Measurements from ENCODE around the gene SF3B4.
"Not testable (repeated sequence)": the region's sequence is repeated elsewhere in the genome, so short reads cannot be mapped to it uniquely, and the experiment has no call there.

SF3B4 gene

DNA sequence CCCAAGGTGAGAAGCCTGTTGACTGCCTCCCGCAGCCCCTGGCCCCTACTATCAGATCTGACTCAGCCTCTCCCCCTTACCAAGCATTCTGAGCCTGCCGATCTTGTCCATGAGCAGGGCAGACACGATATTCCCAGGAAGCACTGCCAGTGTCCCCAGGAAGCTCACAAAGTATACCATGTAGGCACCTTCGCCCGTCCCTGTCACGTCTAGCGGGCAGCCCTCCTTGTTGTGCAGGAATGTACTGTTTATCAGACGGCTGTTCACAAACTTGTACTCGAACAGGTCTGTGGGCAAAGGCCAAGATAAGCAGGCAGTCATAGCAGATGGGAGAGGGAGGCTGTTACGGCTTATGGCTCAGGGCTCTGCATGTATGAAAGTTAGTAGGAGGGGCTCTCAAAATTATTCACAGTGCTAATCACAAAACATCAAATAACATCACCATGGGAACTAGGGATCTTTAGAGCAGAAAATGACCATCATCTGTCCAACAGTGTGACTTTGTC lies 21.0 kb downstream of the SF3B4 start:
- in situ Hi-C loops (cut with HindIII; ENCODE audit: low pct_ligation_motif_present, low pct_unique_long_range_greater_than_20kb, low sequenced_read_pairs), result no loop called here
- DNase-seq, result no peak

- no peak for DNase-seq
- in situ Hi-C loops (cut with HindIII; ENCODE audit: low pct_ligation_motif_present, low pct_unique_long_range_greater_than_20kb, low sequenced_read_pairs), result no loop called here
Measured at GRCh38 chr1:149903836-149904491, 23.6 kb downstream of the SF3B4 start.

DNA sequence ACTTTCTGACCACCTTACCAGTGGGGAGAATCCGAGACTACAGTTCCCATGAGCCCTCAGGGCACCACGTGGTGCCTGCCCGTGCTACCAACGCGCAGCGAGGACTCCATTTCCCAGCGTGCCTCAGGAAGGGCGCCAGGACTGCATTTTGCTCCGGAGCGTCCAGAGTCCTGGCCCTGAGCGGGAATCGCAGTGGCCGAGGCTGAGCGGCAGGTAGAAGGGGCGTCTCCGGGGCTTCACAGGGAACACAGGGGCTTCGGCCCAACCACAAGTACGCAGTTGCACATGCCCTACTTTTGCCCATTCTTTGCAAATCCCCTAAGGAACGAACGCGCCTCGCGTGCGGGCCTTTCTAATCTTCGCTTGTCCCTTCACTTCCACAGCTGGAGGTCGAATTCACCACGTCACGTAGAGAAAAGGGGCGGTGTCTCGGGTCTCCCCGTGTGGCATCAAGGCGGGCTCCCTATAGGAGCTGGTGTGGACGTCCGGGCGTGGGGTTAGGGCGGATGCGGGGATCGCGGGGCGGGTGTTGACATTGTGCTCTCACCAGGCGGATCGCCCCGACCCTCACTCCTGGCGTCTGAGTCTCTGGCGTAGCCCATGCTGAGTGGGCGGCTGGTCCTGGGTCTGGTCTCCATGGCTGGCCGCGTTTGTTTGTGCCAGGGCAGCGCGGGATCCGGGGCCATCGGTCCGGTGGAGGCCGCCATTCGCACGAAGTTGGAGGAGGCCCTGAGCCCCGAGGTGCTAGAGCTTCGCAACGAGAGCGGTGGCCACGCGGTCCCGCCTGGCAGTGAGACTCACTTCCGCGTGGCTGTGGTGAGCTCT lies 27.9 kb downstream of the SF3B4 start, which contains the start of gene BOLA1:
BOLA1 (plus strand) TSS at position 109 of the 825 bp plus-strand sequence; CDS start at position 601, 492 bp downstream.
- peak; percentile 96 for DNase-seq

GRCh38 chr1:149896575-149896974 lies 31.0 kb downstream of the SF3B4 start:
- DNase-seq, result no peak
- in situ Hi-C loops (cut with HindIII; ENCODE audit: low pct_ligation_motif_present, low pct_unique_long_range_greater_than_20kb, low sequenced_read_pairs), result no loop called here

More for the DNA sequence above, 27.9 kb downstream of the SF3B4 start, which contains the start of gene BOLA1:
- in situ Hi-C loops (cut with HindIII; ENCODE audit: low pct_ligation_motif_present, low pct_unique_long_range_greater_than_20kb, low sequenced_read_pairs), result no loop called here

- in situ Hi-C loops (cut with HindIII; ENCODE audit: low pct_ligation_motif_present, low pct_unique_long_range_greater_than_20kb, low sequenced_read_pairs), result no loop called here
- DNase-seq, result peak; percentile 32
Measured at GRCh38 chr1:149888999-149889289, 38.7 kb downstream of the SF3B4 start.

GRCh38 chr1:149888247-149888998 lies 39.2 kb downstream of the SF3B4 start:
- in situ Hi-C loops (cut with HindIII; ENCODE audit: low pct_ligation_motif_present, low pct_unique_long_range_greater_than_20kb, low sequenced_read_pairs), result no loop called here
- DNase-seq, result peak; percentile 94

GRCh38 chr1:149887456-149888246 lies 40.0 kb downstream of the SF3B4 start:
- in situ Hi-C loops (cut with HindIII; ENCODE audit: low pct_ligation_motif_present, low pct_unique_long_range_greater_than_20kb, low sequenced_read_pairs), result no loop called here
- peak; percentile 99 for DNase-seq

DNA sequence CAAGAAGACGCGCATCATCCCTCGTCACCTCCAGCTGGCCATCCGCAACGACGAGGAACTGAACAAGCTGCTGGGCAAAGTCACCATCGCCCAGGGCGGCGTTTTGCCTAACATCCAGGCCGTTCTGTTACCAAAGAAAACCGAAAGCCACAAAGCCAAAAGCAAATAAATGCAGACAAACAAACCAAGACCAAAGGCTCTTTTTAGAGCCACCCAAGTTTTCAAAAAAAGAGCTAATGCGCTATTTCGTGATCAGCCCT lies 40.5 kb downstream of the SF3B4 start:
- in situ Hi-C loops (cut with HindIII; ENCODE audit: low pct_ligation_motif_present, low pct_unique_long_range_greater_than_20kb, low sequenced_read_pairs), result not testable (repeated sequence)

GRCh38 chr1:149886396-149887195 lies 41.0 kb downstream of the SF3B4 start:
- in situ Hi-C loops (cut with HindIII; ENCODE audit: low pct_ligation_motif_present, low pct_unique_long_range_greater_than_20kb, low sequenced_read_pairs), result no loop called here
- peak; percentile 100 for DNase-seq

More for the DNA sequence above, 40.5 kb downstream of the SF3B4 start:
- DNase-seq, result not testable (repeated sequence)

DNA sequence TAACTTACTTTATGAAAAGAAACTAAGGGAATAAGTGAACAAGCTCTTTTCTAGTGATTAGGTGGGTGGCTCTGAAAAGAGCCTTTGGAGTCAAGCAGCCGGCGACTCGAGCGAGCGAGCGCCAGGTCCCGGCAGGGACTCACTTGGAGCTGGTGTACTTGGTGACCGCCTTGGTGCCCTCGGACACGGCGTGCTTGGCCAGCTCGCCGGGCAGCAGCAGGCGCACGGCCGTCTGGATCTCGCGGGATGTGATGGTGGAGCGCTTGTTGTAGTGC lies 41.5 kb downstream of the SF3B4 start:
- peak; percentile 24 for DNase-seq
- in situ Hi-C loops (cut with HindIII; ENCODE audit: low pct_ligation_motif_present, low pct_unique_long_range_greater_than_20kb, low sequenced_read_pairs), result not testable (repeated sequence)

DNA sequence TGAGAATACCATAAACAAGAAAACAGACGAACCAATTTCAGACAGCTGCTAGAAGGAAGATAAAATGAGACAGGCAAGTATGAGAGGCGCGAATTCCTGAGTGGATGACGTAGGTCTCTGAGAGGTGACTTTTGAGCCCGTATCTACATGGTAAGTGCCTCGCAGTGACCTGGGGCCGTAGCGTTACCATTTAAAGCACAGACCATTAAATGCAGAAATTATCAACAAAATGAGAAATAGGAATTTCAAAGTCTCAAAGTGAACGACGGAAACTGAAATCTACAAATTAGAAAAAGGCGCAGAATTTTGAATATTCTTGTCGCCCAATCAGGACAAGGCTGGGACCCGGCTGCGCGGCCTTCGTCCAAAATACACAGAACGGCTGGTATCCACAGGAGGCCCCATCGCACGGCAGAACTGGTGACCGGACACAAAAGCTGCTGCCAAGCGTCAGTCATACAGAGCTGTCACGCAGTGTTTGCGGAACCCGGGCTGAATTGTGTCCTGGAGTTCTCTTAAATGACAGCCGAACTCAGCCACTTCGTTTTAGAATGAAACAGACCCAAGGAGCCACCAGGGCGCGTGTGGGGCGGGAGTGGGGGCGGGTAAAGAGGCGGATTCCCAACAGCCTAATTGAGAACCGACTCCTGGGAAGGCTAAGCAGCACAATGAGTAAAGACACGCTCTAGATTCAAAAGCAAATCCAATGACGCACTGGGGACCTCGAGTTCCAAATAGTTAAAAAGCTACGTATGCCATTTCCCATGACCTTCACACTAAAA lies 42.1 kb downstream of the SF3B4 start:
- in situ Hi-C loops (cut with HindIII; ENCODE audit: low pct_ligation_motif_present, low pct_unique_long_range_greater_than_20kb, low sequenced_read_pairs), result no loop called here
- peak; percentile 81 for DNase-seq

DNA sequence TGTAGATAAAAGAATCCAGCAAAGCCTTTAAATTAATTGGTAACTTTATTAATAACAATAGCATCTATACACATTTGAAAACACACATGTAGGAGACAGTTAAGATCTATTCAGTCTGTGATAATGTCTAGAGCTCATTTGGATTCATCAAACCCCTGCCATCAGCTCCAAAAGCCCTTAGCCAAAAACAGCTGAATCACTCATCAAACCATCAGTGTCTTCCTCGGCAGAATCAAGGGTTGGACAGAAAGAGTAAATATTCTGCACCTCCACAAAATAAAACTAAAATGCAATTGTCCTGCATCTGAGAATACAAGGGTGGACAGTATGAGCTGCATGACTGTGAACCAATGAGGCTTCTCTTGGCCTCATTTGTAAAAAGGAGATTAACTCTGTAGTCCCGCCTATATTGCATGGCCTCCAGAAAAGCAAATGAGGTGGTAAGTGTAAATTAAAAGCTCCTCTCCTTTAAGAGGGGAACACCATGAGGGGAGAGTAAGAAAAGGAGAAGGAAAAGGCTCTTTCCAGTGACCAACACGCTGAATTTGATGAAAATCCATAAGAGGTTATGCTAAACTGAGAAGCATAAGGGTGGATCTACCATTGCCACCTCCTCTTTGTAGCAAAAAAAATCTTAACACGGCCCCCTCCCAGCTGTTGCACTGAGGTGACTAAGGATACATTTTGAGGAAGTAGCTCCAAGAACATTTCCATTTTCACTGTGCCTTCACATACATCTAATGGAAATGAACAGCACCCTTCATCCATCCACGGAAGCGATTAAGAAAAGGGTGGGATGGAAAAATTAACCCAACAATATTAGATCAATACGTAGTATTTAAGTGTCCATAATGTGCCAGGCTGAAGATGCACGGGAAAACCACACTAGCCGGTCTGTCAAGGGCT lies 42.9 kb downstream of the SF3B4 start:
- in situ Hi-C loops (cut with HindIII; ENCODE audit: low pct_ligation_motif_present, low pct_unique_long_range_greater_than_20kb, low sequenced_read_pairs), result no loop called here

DNA sequence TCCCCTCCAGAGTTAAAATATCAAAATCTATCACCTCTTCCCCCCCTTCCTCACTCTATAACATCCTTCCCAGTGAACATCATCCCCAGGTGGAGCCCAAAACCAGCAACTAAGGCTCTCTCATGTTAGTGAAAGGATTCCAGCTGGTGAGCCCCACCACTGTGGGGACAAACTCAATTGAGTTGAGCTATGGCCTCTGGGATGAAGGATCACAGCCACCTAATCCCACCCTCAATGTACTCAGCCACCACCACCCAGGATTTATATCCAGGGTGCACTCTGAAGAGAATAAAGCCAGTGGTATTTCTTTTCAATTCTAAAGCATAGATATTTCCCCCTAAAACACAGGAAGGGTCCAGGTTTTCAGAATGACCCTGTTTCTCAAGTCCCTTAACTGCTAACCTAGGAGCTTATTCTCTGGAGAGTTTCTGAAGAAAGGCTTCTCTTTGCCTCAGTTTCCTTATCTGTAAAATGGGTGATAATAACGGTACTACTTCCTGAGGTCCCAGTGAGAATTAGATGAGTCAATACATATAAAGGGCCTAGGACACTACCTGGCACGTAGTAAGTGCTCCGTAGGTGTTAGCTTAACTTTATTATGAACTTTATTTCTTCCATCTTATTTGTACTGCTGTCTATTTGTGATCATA lies 43.9 kb downstream of the SF3B4 start:
- in situ Hi-C loops (cut with HindIII; ENCODE audit: low pct_ligation_motif_present, low pct_unique_long_range_greater_than_20kb, low sequenced_read_pairs), result no loop called here
- DNase-seq, result no peak

More for the DNA sequence above, 42.9 kb downstream of the SF3B4 start:
- DNase-seq, result peak; percentile 50

- in situ Hi-C loops (cut with HindIII; ENCODE audit: low pct_ligation_motif_present, low pct_unique_long_range_greater_than_20kb, low sequenced_read_pairs), result no loop called here
- no peak for DNase-seq
Measured at GRCh38 chr1:149881876-149882275, 45.7 kb downstream of the SF3B4 start.

GRCh38 chr1:149879556-149879955 lies 48.0 kb downstream of the SF3B4 start:
- in situ Hi-C loops (cut with HindIII; ENCODE audit: low pct_ligation_motif_present, low pct_unique_long_range_greater_than_20kb, low sequenced_read_pairs), result no loop called here
- DNase-seq, result no peak

Measured in ACHN (cell line).